GM12864 (cell line): Measurements from ENCODE around the gene MAPK8IP2.

Experiments
- DNase-seq: peaks from one replicate; pipeline ENCODE4 v3.0.0-alpha.2; 2011; ENCODE audit warnings: low read depth
- H3K4me3 ChIP-seq: 2 replicates; pipeline ENCODE4 v1.5.1; 2011; ENCODE audit warnings: mild to moderate bottlenecking, low read depth, low read length, control low read depth
- TF ChIP-seq, protein P1 (sequence below): IDR thresholded peaks from 2 replicates; pipeline ENCODE4 v1.5.1; 2011; ENCODE audit warnings: low read depth, mild to moderate bottlenecking, moderate library complexity, low read length, control low read depth, inconsistent platforms; ENCODE audit errors: missing control alignments

Gene MAPK8IP2

GRCh38 chr22:50608996-50609395 lies 8.4 kb downstream of the MAPK8IP2 start:
- TF ChIP-seq, protein P1, sequence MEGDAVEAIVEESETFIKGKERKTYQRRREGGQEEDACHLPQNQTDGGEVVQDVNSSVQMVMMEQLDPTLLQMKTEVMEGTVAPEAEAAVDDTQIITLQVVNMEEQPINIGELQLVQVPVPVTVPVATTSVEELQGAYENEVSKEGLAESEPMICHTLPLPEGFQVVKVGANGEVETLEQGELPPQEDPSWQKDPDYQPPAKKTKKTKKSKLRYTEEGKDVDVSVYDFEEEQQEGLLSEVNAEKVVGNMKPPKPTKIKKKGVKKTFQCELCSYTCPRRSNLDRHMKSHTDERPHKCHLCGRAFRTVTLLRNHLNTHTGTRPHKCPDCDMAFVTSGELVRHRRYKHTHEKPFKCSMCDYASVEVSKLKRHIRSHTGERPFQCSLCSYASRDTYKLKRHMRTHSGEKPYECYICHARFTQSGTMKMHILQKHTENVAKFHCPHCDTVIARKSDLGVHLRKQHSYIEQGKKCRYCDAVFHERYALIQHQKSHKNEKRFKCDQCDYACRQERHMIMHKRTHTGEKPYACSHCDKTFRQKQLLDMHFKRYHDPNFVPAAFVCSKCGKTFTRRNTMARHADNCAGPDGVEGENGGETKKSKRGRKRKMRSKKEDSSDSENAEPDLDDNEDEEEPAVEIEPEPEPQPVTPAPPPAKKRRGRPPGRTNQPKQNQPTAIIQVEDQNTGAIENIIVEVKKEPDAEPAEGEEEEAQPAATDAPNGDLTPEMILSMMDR: no peak
- no peak for DNase-seq
- H3K4me3 ChIP-seq: no peak overlapping the region

DNA sequence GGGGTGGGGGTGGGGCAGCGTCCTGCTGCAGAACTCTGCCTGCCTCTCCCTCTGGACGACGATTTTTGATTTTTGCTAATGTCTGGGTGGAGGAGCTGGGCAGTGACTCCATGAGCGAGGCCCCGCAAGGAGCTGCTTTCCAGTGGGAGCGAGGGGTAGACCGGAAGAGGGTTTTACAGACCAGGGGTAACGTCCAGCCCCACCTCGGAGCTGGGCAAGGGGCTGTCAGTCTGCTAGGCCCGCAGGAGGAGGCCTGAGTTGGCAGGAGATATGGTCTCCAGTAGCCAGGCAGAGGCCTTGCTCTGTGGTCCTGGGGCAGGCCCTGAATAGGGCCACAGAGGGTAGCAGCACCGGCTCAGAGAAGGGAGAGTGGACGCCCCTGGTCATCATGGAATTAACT lies 9.0 kb downstream of the MAPK8IP2 start:
- DNase-seq: no peak
- no peak overlapping the region for H3K4me3 ChIP-seq

DNA sequence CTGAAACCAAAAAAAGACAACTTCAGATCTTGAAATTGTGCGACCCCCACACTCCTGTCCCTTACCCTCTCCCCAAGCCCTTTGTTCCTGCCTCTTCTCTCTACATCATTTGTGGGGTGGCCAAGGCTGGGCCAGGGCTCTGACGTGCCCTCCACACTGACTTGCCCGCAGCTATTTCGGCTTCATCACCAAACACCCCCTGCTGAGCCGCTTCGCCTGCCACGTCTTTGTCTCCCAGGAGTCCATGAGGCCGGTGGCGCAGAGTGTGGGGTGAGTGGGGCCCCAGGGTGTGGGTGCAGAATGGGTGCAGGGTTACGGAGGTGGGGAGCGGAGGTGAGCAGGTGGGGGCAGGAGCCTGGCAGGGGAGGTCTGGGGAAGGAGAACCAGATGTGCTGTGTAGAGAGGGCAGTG lies 9.5 kb downstream of the MAPK8IP2 start:
- TF ChIP-seq, protein P1: no peak
- DNase-seq: no peak
- no peak overlapping the region for H3K4me3 ChIP-seq

More for the DNA sequence above, 9.0 kb downstream of the MAPK8IP2 start:
- TF ChIP-seq, protein P1: no peak

- TF ChIP-seq, protein P1: no peak
- no peak for DNase-seq
- no peak overlapping the region for H3K4me3 ChIP-seq
These were observed 10.0 kb downstream of the MAPK8IP2 start for GRCh38 chr22:50610581-50610980.

GRCh38 chr22:50611341-50612060 lies 10.9 kb downstream of the MAPK8IP2 start:
- no peak overlapping the region for H3K4me3 ChIP-seq
- DNase-seq: no peak
- TF ChIP-seq, protein P1: no peak

DNA sequence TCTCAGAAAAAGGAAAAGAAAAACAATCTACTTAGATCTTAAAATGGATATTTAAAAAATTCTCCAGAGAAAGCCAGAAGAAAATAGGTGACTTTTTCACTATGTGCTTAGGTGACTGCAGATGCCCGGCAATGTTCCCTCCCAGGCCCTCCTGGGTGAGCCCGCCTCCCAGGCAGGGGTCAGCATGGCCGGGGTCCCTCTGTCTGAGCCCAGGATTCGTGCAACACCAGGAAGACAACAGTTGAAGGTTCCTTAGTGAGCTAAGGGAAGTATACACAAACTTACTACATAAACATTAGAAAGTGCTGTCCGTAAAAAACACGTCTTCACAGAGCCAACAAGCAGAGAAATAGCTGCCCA lies 11.6 kb downstream of the MAPK8IP2 start:
- no peak overlapping the region for H3K4me3 ChIP-seq
- no peak for DNase-seq
- TF ChIP-seq, protein P1: no peak

DNA sequence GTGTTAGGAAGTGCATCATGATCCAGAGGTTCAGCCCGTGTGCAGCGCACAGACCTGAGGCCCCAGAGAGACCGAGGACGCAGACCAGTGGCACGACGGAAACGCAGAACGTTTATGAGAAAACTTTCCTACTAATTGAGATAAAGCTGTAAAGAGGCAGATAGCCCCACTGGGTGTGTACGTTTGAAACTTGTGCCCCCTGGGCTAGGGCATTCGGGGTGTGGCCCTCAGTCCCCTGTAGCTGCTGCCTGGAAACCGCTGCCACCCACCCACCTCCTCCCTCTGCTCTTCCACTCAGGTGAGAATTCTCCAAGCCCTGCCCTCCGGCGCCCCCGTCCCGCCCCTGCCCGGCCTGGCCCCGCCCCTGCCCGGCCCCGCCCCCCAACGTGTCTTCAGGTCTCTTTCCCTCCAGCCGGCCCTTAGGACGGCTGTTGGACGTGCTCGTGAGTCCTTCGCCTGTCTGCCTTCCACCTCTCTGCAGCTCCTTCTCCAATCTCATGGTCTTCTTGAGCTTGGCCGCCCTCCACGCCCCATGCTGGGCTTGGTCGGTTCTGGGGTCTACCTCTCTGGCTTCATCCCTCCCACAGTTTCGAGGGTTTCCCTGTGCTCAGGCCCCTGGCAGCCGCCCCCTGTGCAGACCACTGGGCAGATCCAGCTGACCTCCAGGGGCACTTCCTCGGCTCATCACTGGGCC lies 12.1 kb downstream of the MAPK8IP2 start:
- no peak for DNase-seq
- TF ChIP-seq, protein P1: no peak
- no peak overlapping the region for H3K4me3 ChIP-seq
